PFSK-1 (cell line): ENCODE measurements around the gene CRY2.

Experiments
- FOXP2 ChIP-seq: optimal IDR thresholded peaks from 2 replicates; pipeline ENCODE3; 2011; ENCODE audit warnings: borderline replicate concordance, control low read depth, inconsistent platforms; ENCODE audit not compliant: insufficient read depth; ENCODE audit errors: extremely low read length, extremely low read depth
- POLR2AphosphoS5 ChIP-seq: IDR thresholded peaks from 2 replicates; pipeline ENCODE4 v1.6.1; 2012; ENCODE audit warnings: low read depth, mild to moderate bottlenecking, control low read depth, low read length, moderate library complexity
- SIN3A ChIP-seq: IDR thresholded peaks from 2 replicates; pipeline ENCODE4 v1.6.1; 2012; ENCODE audit warnings: mild to moderate bottlenecking, low read length, moderate library complexity, borderline replicate concordance; ENCODE audit not compliant: insufficient read depth
- TAF1 ChIP-seq: IDR thresholded peaks from 2 replicates; pipeline ENCODE4 v1.6.1; 2012; ENCODE audit warnings: low read length, control low read depth, borderline replicate concordance; ENCODE audit not compliant: insufficient read depth
- TF ChIP-seq, protein P1 (sequence below), 2 experiments: IDR thresholded peaks; 2 replicates each; pipeline versions ENCODE4 v1.6.1 to v1.8.0; 2011 to 2012; ENCODE audit warnings: low read depth in 2 of 2, low read length in 2 of 2, control low read depth in 1 of 2, inconsistent platforms in 1 of 2, mild to moderate bottlenecking in 1 of 2, moderate library complexity in 1 of 2; ENCODE audit not compliant: insufficient read depth in 1 of 2

CRY2 gene

DNA sequence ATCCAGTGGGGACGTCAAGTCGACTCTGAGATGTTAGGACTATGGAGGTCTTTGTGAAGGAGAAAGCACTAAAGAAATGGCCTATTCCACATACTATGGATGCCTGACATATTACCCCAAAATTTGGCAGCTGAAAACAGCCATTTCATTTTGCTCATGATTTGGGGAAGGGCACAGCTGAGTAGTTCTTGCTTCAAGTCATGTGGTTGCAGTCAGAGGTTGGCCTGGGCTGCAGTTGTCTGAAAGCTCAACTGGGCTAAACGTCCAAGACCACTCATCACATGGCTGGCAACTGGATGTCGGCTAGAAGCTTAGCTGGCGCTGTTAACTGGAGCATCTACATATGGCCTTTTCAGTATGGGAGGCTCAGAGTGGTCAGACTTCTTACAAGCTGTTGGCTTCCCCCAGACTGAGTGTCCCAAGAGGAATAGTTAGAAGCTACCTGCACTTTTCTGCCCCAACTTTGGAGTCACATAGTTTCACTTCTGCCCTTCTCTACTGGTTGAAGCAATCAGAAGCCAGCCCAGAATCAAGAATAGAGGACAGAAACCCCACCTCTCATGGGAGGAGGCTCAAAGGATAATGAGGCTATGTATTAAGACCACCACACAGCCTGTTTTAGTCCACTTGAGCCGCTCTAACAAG lies 28.2 kb upstream of the CRY2 start:
- TF ChIP-seq POLR2AphosphoS5 (no peak), TAF1 (no peak), SIN3A (no peak), FOXP2 (no peak)
- TF ChIP-seq, protein P1, sequence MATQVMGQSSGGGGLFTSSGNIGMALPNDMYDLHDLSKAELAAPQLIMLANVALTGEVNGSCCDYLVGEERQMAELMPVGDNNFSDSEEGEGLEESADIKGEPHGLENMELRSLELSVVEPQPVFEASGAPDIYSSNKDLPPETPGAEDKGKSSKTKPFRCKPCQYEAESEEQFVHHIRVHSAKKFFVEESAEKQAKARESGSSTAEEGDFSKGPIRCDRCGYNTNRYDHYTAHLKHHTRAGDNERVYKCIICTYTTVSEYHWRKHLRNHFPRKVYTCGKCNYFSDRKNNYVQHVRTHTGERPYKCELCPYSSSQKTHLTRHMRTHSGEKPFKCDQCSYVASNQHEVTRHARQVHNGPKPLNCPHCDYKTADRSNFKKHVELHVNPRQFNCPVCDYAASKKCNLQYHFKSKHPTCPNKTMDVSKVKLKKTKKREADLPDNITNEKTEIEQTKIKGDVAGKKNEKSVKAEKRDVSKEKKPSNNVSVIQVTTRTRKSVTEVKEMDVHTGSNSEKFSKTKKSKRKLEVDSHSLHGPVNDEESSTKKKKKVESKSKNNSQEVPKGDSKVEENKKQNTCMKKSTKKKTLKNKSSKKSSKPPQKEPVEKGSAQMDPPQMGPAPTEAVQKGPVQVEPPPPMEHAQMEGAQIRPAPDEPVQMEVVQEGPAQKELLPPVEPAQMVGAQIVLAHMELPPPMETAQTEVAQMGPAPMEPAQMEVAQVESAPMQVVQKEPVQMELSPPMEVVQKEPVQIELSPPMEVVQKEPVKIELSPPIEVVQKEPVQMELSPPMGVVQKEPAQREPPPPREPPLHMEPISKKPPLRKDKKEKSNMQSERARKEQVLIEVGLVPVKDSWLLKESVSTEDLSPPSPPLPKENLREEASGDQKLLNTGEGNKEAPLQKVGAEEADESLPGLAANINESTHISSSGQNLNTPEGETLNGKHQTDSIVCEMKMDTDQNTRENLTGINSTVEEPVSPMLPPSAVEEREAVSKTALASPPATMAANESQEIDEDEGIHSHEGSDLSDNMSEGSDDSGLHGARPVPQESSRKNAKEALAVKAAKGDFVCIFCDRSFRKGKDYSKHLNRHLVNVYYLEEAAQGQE (IDR thresholded peaks at IDR 0.05; ENCODE audit: insufficient read depth in 1 of 2, low read depth in 2 of 2, low read length in 2 of 2), result no peak

DNA sequence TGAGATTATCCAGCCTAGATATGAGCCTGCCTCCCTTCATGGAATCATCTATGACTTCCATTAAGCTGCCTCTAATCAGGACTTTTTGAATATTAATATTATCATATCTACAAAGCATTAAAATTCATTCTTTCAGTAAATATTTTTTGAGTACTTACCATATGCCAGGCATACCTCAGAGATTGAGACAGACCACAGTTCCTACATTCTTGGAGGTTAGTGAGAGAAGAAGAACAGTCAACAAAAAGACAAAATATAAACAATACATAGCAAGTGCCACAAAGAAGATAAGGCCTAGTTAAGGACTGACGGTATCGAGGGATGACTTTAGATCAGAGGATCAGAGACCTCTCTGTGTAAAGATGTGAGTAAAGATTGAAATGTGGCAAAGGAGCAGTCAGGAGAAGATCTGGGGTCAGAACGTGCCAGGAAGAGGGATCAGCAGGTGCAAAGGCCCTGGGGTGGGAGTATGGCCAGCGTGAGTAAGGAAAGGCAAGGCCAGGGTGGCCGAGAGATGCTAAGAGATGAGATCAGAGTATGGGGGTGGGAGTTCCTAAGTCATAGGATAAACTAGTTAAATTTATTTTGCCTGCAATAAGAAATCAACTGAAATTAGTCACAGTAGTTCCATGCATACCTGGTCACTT lies 26.9 kb upstream of the CRY2 start:
- TF ChIP-seq SIN3A, result no peak
- no peak for TF ChIP-seq POLR2AphosphoS5
- TF ChIP-seq FOXP2, result no peak
- TF ChIP-seq, protein P1 (IDR thresholded peaks at IDR 0.05; ENCODE audit: insufficient read depth in 1 of 2, low read depth in 2 of 2, low read length in 2 of 2), result no peak
- no peak for TF ChIP-seq TAF1

DNA sequence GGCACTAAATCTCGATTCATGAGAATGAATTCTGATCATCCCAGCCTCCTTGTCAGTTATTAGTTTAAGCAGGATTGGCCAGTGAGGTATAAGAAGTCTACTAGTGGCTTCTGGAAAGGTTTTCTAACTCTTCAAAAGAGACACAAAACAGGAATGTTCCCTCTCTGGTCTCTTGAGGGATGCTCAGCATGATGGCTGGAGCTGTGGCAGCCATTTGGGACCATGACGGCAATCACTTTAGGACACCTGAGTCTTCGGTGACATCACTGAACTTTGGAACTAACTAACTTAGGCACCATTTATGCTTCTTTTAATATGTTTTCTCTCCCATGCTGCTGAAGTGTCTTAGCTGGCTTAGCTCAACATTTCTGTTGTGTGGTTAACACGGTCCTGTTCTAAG lies 20.2 kb upstream of the CRY2 start:
- TF ChIP-seq POLR2AphosphoS5 (no peak), FOXP2 (no peak), TAF1 (no peak), SIN3A (no peak)
- TF ChIP-seq, protein P1 (IDR thresholded peaks at IDR 0.05; ENCODE audit: insufficient read depth in 1 of 2, low read depth in 2 of 2, low read length in 2 of 2), result no peak

DNA sequence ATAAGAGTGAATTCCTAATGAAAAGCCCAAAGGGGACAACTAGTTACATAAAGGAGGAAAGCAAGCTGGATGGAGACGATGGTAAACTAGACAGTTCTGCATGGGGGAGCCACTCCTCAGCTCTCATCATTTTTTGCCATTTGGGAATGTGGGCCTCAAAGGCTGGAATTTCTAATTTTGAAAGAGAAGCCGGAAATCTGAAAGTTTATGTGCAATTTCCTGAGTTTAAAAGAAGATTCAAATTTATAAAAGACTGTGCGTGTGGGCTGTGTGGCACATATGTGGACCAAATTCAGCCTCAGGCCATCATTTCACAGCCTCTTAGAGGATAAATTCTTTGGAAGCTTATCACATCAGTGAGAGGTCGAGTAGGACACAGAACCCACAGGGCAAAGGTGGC lies 18.3 kb upstream of the CRY2 start:
- no peak for TF ChIP-seq TAF1
- TF ChIP-seq FOXP2, result no peak
- TF ChIP-seq POLR2AphosphoS5, result no peak
- TF ChIP-seq, protein P1 (IDR thresholded peaks at IDR 0.05; ENCODE audit: insufficient read depth in 1 of 2, low read depth in 2 of 2, low read length in 2 of 2), result no peak
- TF ChIP-seq SIN3A, result no peak
